ENCODE measurements around the gene IFITM1. TPM values are rescaled to one million over a fixed set of nuclear protein-coding genes. Genes with fewer than 3 reads are reported as not detected.
A peak's percentile ranks its signal among the peaks of the same experiment; 100 is the strongest.
"Not testable (repeated sequence)": the region's sequence is repeated elsewhere in the genome, so short reads cannot be mapped to it uniquely, and the experiment has no call there.

The IFITM1 gene
- total and polyA plus RNA-seq, 5 donors = 85.0 to 235 (median 119) TPM

DNA sequence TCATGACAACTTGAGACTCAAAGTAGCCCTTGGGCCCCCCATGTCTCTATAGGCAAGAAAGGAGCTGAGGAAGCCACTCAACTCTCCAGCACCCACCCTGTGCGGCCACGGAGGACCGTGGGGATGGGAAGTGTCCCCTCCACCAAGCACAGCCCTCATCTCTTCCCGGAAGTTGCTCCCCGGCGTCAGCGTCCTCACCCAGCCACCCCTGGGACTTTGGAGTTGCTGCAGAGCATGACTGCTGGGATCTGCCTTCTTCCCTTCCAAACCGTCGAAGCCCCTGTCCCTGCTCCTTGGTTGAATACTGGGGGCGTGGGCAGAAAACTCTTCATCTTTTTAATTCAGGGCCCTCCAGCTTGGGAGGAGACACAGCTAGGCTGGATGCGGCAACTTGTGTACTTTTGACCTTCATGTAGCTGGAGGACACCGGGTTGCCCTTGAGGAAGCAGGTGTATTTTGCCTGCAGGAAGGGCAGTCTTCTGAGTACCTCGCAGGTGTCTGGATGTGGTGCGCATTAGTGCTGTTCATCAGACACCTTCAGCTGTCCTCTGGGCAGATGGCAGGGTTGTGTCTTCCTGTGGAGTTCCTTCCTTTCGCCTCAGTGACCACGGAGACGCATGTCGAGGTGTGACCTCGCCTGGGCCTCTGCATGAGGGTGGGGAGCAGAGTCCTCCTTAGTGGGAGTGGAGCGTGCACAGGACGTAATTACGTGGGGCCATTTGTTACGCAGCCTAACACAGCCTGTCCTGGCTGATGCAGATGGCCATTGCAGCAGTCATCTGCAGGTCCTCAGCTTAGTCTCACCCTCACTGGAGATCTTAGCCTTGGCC is 19.0 kb downstream of the IFITM1 start:
- Histone ChIP-seq H3K27me3 (ENCODE audit: control insufficient read depth, insufficient read depth) (no peaks in the 10 kb centered on the region), H3K4me1 (ENCODE audit: control insufficient read depth, insufficient read depth, low read length) (peaks cover 2% of the 10 kb centered on the region), H3K9me3 (ENCODE audit: control insufficient read depth, low read length) (no peaks in the 10 kb centered on the region), H3K27ac (ENCODE audit: low read length) (no peak overlapping the region), H3K4me3 (ENCODE audit: low read length) (no peak overlapping the region)
- intact Hi-C loops (cut with DNase I) = no loop called here
- 90% methylated on average over 23 of the region's 23 CpGs for WGBS
- ATAC-seq (no peak), DNase-seq (peak in 2 of 3 donors; percentile 41 to 53)

DNA sequence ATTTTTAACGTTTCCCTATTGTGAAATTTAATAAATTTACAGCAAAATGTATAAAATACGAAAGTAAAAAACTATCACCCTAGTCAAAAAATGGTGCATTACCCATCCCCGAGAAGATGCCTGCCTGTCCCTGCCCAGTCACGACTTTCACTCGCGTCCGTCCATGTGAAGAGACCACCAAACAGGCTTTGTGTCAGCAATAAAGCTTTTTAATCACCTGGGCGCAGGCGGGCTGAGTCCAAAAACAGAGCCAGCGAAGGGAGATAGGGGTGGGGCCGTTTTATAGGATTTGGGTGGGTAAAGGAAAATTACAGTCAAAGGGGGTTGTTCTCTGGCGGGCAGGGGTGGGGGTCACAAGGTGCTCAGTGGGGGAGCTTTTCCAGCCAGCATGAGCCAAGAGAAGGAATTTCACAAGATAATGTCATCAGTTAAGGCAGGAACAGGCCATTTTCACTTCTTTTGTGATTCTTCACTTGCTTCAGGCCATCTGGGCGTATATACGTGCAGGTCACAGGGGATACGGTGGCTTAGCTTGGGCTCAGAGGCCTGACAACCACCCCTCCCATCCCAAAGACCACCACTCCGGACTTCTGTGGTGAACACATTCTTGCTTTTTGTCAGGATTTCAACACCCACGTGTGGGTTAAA is 19.9 kb downstream of the IFITM1 start:
- ATAC-seq; H3K4me1 ChIP-seq (ENCODE audit: control insufficient read depth, insufficient read depth, low read length); H3K4me3 ChIP-seq (ENCODE audit: low read length); intact Hi-C loops (cut with DNase I); H3K9me3 ChIP-seq (ENCODE audit: control insufficient read depth, low read length); H3K27me3 ChIP-seq (ENCODE audit: control insufficient read depth, insufficient read depth): not testable (repeated sequence)
- peak overlapping the region; percentile 16 for H3K27ac ChIP-seq (ENCODE audit: low read length)
- 84% methylated on average over 17 of the region's 17 CpGs for WGBS
- peak in 2 of 3 donors; percentile 28 to 40 for DNase-seq

DNA sequence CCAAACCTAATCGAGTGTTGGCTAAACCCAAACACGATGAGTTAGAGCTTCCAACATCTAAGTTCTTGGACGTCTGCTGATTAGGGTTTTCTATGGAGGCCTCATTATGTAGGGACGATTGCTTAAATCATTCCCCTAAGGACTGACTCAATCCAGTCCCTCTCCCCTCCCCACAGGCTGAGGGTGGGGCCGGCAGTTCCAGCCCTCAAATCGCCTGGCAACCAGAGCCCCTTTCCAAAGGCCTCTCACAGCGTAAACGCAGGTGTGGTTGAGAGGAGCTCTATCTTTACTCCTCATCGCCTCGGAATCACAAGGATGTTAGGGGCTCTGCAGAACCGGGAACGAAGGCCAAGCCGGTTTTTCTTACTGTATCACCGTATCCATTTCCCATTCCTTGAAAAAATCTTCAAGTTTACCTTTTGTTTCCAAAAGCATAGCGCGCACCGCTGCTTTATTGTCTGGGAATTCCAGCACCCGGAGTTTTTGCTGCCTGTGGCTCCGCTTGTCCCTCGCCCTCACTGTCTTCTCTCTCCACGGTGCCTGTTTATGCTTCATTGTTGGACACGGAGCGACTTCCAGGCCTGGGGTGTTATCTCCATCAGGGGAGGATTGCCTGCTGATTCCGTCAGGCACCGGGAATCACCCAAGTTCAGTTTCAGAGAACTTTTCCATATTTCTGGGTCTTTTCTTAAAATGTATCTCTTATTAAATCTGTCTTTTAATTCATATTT is 20.6 kb downstream of the IFITM1 start:
- WGBS = 46% methylated on average over 25 of the region's 25 CpGs
- H3K4me3 ChIP-seq (ENCODE audit: low read length) = no peak overlapping the region
- ATAC-seq (peak; percentile 87 to 89), DNase-seq (peak; percentile 79 to 87 (median 79))
- H3K9me3 ChIP-seq (ENCODE audit: control insufficient read depth, low read length) = no peaks in the 10 kb centered on the region
- H3K4me1 ChIP-seq (ENCODE audit: control insufficient read depth, insufficient read depth, low read length) = peaks cover 2% of the 10 kb centered on the region
- peak overlapping the region; percentile 16 for H3K27ac ChIP-seq (ENCODE audit: low read length)
- intact Hi-C loops (cut with DNase I) = no loop called here
- no peaks in the 10 kb centered on the region for H3K27me3 ChIP-seq (ENCODE audit: control insufficient read depth, insufficient read depth)

DNA sequence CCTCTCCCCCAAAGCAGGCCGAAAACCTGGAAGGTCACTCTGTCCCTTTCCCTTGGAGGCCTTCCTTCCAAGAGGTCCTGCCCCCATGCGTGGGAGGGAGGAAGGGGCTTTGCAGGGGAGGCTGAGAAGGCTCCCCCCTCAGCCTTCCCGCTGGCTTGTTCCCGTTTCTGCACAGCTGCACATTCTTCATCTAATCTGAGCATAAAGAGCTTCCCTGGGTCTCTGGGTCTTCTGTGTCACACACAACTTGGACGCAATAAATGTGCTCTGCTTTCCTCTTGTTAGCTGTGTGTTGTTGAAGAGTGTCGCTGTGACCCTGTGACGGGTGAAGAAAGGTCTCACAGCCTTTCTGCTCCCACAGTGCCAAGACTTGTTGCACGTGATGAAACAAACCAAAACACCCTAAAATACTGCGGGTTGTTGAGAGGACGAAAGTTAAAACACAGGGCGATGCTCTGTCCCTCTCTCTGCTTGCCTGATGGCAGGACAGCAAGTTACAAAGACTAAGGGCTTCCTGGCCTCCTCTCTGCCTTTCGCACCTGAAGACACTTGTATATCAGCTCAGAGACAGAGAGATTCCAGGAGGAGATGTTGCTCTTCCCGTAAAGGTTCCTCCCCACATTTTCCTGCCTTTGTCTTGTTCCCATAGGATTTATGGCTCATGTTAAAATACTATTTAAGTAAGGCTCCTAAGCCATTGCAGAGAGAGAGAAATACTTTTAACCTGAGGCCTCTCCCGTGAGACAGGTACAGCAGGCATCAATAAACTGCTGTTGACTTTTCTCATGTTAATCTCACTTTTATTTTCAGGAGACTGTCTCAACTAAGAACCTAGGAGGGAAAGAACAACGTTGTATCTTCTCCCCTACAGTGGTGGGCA is 22.2 kb downstream of the IFITM1 start:
- peaks cover 2% of the 10 kb centered on the region for H3K4me1 ChIP-seq (ENCODE audit: control insufficient read depth, insufficient read depth, low read length)
- intact Hi-C loops (cut with DNase I) = no loop called here
- 25% methylated on average over 15 of the region's 15 CpGs for WGBS
- ATAC-seq (peak; percentile 53 to 66), DNase-seq (peak; percentile 54 to 85 (median 80))
- no peak overlapping the region for H3K4me3 ChIP-seq (ENCODE audit: low read length)
- peak overlapping the region; percentile 88 for H3K27ac ChIP-seq (ENCODE audit: low read length)
- H3K27me3 ChIP-seq (ENCODE audit: control insufficient read depth, insufficient read depth) = no peaks in the 10 kb centered on the region
- no peaks in the 10 kb centered on the region for H3K9me3 ChIP-seq (ENCODE audit: control insufficient read depth, low read length)

DNA sequence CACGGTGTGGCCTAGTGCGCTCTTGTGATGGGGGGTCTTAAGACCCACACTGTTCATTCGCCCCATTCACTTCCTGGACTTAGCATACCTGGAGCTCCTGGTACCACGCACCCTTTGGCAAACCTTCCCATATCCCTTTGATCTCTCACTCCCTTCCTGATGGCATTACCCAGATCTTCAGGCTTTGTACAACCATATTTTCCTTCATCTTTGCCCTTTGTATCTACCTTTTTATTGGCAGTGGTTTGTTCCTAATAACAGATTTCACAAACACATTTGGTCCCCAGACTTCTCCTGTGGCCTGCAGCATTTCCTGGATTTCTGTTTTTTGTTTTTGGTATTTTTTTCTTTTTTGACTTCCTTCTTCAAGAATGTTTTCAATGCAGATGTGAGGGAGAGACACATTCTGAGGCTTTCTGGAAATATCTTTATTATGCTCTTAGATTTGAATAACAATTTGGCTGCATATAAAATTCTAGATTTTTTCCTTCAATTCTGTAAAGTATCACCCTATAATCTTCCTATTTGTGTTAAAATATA is 22.9 kb downstream of the IFITM1 start:
- peak in 2 of 3 donors; percentile 11 to 17 for DNase-seq
- no peak for ATAC-seq
- Histone ChIP-seq H3K27ac (ENCODE audit: low read length) (peak overlapping the region; percentile 46), H3K4me1 (ENCODE audit: control insufficient read depth, insufficient read depth, low read length) (peaks cover 2% of the 10 kb centered on the region), H3K27me3 (ENCODE audit: control insufficient read depth, insufficient read depth) (no peaks in the 10 kb centered on the region), H3K9me3 (ENCODE audit: control insufficient read depth, low read length) (no peaks in the 10 kb centered on the region), H3K4me3 (ENCODE audit: low read length) (no peak overlapping the region)
- intact Hi-C loops (cut with DNase I) = no loop called here
- 84% methylated on average over 4 of the region's 4 CpGs for WGBS

DNA sequence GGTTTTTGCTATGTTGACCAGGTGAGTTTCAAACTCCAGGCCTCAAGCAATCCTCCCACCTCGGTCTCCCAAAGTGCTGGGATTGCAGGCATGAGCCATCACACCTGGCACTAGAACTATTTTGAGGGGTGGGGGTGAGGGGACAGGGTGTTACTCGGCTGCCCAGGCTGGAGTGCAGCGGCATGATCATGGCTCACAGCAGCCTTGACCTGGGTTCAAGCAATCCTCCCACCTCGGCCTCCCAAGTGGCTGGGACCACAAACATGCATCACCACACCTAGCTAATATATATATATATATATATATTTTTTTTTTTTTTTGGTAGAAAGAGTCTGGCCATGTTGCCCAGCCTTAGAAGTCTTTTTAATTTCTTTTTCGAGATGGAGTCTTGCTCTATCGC is 23.9 kb downstream of the IFITM1 start:
- Histone ChIP-seq H3K27me3 (ENCODE audit: control insufficient read depth, insufficient read depth) (no peaks in the 10 kb centered on the region), H3K9me3 (ENCODE audit: control insufficient read depth, low read length) (no peaks in the 10 kb centered on the region), H3K27ac (ENCODE audit: low read length) (no peak overlapping the region), H3K4me3 (ENCODE audit: low read length) (no peak overlapping the region), H3K4me1 (ENCODE audit: control insufficient read depth, insufficient read depth, low read length) (peaks cover 2% of the 10 kb centered on the region)
- DNase-seq (peak in 2 of 3 donors; percentile 10 to 14), ATAC-seq (no peak)
- intact Hi-C loops (cut with DNase I) = no loop called here
- WGBS = 94% methylated on average over 6 of the region's 6 CpGs

DNA sequence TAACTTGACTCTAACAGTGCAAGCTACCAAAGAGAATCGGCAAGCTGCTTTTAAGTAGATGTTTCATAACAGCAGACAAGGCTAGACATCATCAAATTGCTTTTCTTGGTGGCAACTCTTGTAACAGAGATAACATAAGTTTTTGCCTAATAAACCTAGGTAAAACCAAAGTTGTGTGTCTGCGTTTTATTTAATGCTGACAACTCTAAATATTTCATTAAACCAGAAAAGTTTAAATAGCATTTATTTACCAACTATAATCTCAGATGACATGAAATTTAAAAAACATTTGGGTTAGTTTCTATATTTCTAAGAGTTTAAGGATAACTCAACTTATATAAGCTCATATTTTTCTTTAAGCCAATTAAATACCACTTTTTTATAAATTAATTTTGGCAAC is 26.1 kb downstream of the IFITM1 start:
- H3K4me1 ChIP-seq (ENCODE audit: control insufficient read depth, insufficient read depth, low read length) = peaks cover 2% of the 10 kb centered on the region

DNA sequence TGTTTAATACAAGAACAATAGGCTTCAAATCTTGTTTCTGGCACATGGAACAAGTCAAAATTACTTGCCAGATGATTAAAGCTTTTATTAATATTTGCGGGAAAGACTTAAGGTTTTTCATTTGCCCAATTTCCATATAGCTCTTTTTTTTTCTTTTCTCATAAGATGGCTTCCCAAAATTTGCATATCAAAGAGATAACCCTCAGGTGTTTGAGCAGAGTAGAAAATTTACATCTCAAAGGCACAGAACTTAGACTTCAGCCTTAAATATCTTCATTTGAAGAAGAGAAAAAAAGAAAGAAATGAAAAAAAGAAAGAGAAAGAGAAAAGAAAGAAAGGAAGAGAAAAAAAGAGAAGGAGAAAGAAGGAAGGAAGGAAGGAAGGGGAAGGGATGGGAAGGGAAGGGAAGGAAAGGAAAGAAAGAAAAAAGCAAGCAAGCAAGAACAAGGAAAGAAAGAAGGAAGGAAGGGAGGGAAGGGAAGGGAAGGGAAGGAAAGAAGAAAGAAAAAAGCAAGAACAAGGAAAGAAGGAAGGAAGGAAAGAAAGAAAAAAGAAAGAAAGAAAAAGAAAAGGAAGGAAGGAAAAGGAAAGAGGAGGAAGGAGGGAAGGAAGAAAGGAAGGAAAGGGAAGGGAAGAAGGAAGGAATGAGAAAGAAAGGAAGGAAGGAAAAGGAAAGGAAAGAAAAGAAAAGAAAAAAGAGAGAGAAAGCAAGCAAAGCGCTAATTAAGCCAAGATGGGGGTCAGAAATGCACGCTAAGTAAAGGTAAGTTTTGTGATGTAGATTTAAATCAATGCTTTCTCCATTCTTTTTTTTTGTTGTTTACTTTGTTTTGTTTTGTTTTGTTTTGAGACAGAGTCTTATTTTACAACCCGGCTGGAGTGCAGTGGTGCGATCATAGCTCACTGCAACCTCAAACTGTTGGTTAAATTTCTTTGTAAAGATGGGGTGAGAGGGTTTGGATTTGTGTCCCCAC is 27.0 kb downstream of the IFITM1 start:
- Histone ChIP-seq H3K9me3 (ENCODE audit: control insufficient read depth, low read length) (no peaks in the 10 kb centered on the region), H3K27me3 (ENCODE audit: control insufficient read depth, insufficient read depth) (no peaks in the 10 kb centered on the region), H3K4me3 (ENCODE audit: low read length) (no peak overlapping the region), H3K4me1 (ENCODE audit: control insufficient read depth, insufficient read depth, low read length) (peaks cover 2% of the 10 kb centered on the region), H3K27ac (ENCODE audit: low read length) (no peak overlapping the region)
- DNase-seq (peak in 1 of 3 donors; percentile 4), ATAC-seq (no peak)
- intact Hi-C loops (cut with DNase I) = no loop called here
- 60% methylated on average over 5 of the region's 5 CpGs for WGBS

More for the DNA sequence above, 26.1 kb downstream of the IFITM1 start:
- no peaks in the 10 kb centered on the region for H3K9me3 ChIP-seq (ENCODE audit: control insufficient read depth, low read length)
- no peak overlapping the region for H3K27ac ChIP-seq (ENCODE audit: low read length)
- WGBS = 97% methylated on average over 2 of the region's 2 CpGs
- no peak for ATAC-seq
- no peak for DNase-seq
- intact Hi-C loops (cut with DNase I) = no loop called here
- H3K4me3 ChIP-seq (ENCODE audit: low read length) = no peak overlapping the region
- H3K27me3 ChIP-seq (ENCODE audit: control insufficient read depth, insufficient read depth) = no peaks in the 10 kb centered on the region

DNA sequence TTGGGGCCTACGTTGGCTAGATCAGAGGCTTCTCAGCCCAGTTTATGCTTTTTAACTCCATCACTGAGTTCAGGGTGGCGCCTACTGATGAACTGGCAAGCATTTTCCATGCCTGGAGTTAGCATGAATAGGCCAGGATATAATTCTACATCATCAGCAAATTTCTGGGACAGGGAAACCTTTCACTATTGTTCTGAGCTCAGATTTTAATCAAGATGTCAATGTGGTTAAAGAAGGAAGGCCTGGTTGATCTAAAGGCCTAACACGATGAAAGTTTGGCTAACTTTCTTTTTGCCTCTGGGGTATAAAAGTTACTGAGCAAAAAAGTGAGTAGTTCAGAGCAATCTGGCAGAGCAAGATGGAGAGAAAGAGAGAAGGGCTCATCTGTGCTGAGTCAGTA is 28.5 kb downstream of the IFITM1 start:
- intact Hi-C loops (cut with DNase I) = no loop called here
- Histone ChIP-seq H3K27me3 (ENCODE audit: control insufficient read depth, insufficient read depth) (no peaks in the 10 kb centered on the region), H3K4me3 (ENCODE audit: low read length) (no peak overlapping the region), H3K27ac (ENCODE audit: low read length) (peak overlapping the region; percentile 75), H3K9me3 (ENCODE audit: control insufficient read depth, low read length) (no peaks in the 10 kb centered on the region), H3K4me1 (ENCODE audit: control insufficient read depth, insufficient read depth, low read length) (no peaks in the 10 kb centered on the region)
- peak in 1 of 2 donors; percentile 69 for ATAC-seq
- no peak for DNase-seq
- WGBS = 63% methylated on average over 3 of the region's 3 CpGs

Data from right cardiac atrium (tissue), 5 donors.